B cell (primary cell): ENCODE results near the gene RHOT2. TPM values are rescaled to one million over a fixed set of nuclear protein-coding genes. Genes with fewer than 3 reads are reported as not detected.
A peak's percentile ranks its signal among the peaks of the same experiment; 100 is the strongest.

Experiments used
- ATAC-seq: fragments of 200-7000 bp; cut with Tn5 transposase; one replicate; pipeline ENCODE4 v1.10.0; 2021; ENCODE audit warnings: low read depth, mild to moderate bottlenecking, moderate number of reproducible peaks, moderate library complexity
- CTCF ChIA-PET: fragments of 350-600 bp; sonication (Branson Sonifier 250); formaldehyde crosslinking; loops from one replicate; lab custom pipeline; 2021; ENCODE audit warnings: antibody characterized with exemption, inconsistent platforms; lab: Charles Lee
- POLR2A ChIA-PET: fragments of 350-600 bp; sonication (Branson Sonifier 250); formaldehyde crosslinking; loops from one replicate; lab custom pipeline; 2021; ENCODE audit warnings: antibody characterized with exemption; lab: Charles Lee
- DNase-seq: peaks from one replicate; pipeline ENCODE4 v3.0.0; 2013
- H2AFZ ChIP-seq: 2 replicates; pipeline ENCODE4 v1.6.1; 2012; ENCODE audit warnings: mild to moderate bottlenecking, low read depth, low read length; ENCODE audit not compliant: insufficient read depth, poor library complexity, severe bottlenecking
- H3K27ac ChIP-seq, 2 donors: 1 replicate in 1 of 2; 2 replicates in 1 of 2; pipeline ENCODE4 v1.5.1; 2012 to 2013; ENCODE audit warnings: low read length in 2 of 2, mild to moderate bottlenecking in 2 of 2, moderate library complexity in 1 of 2
- H3K27me3 ChIP-seq, 4 experiments: fragments of 200-600 bp in 1 of 4; sonication (generic) in 1 of 4; replicated peaks in 1 of 4; 1 replicate in 2 of 4; 2 replicates in 2 of 4; pipeline versions ENCODE4 v1.6.1 to v1.7.0; 2013 to 2016; ENCODE audit warnings: low read length in 3 of 4, mild to moderate bottlenecking in 2 of 4, mixed read lengths in 1 of 4, moderate library complexity in 1 of 4; ENCODE audit not compliant: insufficient read depth in 4 of 4, control insufficient read depth in 3 of 4; ENCODE audit errors: control extremely low read depth in 1 of 4
- H3K36me3 ChIP-seq, 2 experiments: replicated peaks in 1 of 2; 1 replicate in 1 of 2; 2 replicates in 1 of 2; pipeline versions ENCODE4 v1.6.1 to v1.7.1; 2013; ENCODE audit warnings: low read length in 1 of 2; ENCODE audit not compliant: insufficient read depth in 2 of 2, control insufficient read depth in 1 of 2; ENCODE audit errors: control extremely low read depth in 1 of 2, extremely low read depth in 1 of 2
- H3K4me1 ChIP-seq, 2 donors: fragments of 200-600 bp in 1 of 2; sonication (generic) in 1 of 2; 1 replicate in 1 of 2; 2 replicates in 1 of 2; pipeline versions ENCODE4 v1.5.1 to v1.6.1; 2013 to 2017; ENCODE audit warnings: low read length in 2 of 2; ENCODE audit not compliant: control insufficient read depth in 2 of 2, insufficient read depth in 2 of 2
- H3K4me2 ChIP-seq: replicated peaks from 2 replicates; pipeline ENCODE3; 2012; ENCODE audit warnings: mild to moderate bottlenecking, low read depth, low read length; ENCODE audit not compliant: poor library complexity, severe bottlenecking
- H3K4me3 ChIP-seq, 5 experiments: fragments of 200-600 bp in 1 of 5; sonication (generic) in 1 of 5; 1 replicate in 3 of 5; 2 replicates in 2 of 5; pipeline versions ENCODE4 v1.5.1 to v1.7.0; 2011 to 2016; ENCODE audit warnings: low read length in 4 of 5, mild to moderate bottlenecking in 4 of 5, low read depth in 2 of 5, control low read depth in 1 of 5, moderate library complexity in 1 of 5; ENCODE audit not compliant: insufficient read depth in 1 of 5; ENCODE audit errors: control extremely low read depth in 1 of 5, extremely low read depth in 1 of 5
- H3K79me2 ChIP-seq: fragments of 200-600 bp; sonication (generic); one replicate; pipeline ENCODE4 v1.6.0; 2016; ENCODE audit warnings: low read length; ENCODE audit not compliant: control insufficient read depth, insufficient read depth
- H3K9ac ChIP-seq: fragments of 200-600 bp; sonication (generic); 2 replicates; pipeline ENCODE4 v1.6.1; 2017; ENCODE audit warnings: mild to moderate bottlenecking, low read length, moderate library complexity
- H3K9me3 ChIP-seq, 3 donors: one replicate each; pipeline versions ENCODE4 v1.6.1 to v1.7.1; 2013; ENCODE audit warnings: low read length in 2 of 3; ENCODE audit not compliant: control insufficient read depth in 2 of 3, insufficient read depth in 1 of 3; ENCODE audit errors: control extremely low read depth in 1 of 3
- H4K20me1 ChIP-seq: 2 replicates; pipeline ENCODE4 v1.6.0; 2012; ENCODE audit warnings: mild to moderate bottlenecking, low read length; ENCODE audit not compliant: insufficient read depth, control insufficient read depth, poor library complexity, severe bottlenecking
- H3K27ac Mint-ChIP-seq: one replicate; pipeline ENCODE4 v1.8.0; 2021; ENCODE audit warnings: mixed read lengths
- H3K27me3 Mint-ChIP-seq: one replicate; pipeline ENCODE4 v1.8.0; 2021; ENCODE audit warnings: mixed read lengths
- H3K4me1 Mint-ChIP-seq: one replicate; pipeline ENCODE4 v1.8.0; 2021; ENCODE audit warnings: mixed read lengths
- H3K4me3 Mint-ChIP-seq: one replicate; pipeline ENCODE4 v1.8.0; 2021; ENCODE audit warnings: mixed read lengths
- H3K9me3 Mint-ChIP-seq: one replicate; pipeline ENCODE4 v1.8.0; 2022; ENCODE audit warnings: mixed read lengths; ENCODE audit not compliant: insufficient read depth
- EZH2 ChIP-seq: IDR thresholded peaks from 2 replicates; pipeline ENCODE4 v1.6.1; 2012; ENCODE audit warnings: borderline replicate concordance, low read depth, mild to moderate bottlenecking, moderate library complexity, low read length; ENCODE audit not compliant: insufficient read depth, poor library complexity, severe bottlenecking
- WGBS: methylation state at CpG from one replicate; pipeline ENCODE4 v1.1.5; 2013; ENCODE audit warnings: missing lambda C conversion rate; ENCODE audit not compliant: insufficient coverage; 5-methylcytosine and 5-hydroxymethylcytosine counted together
- intact Hi-C: fragments of 100-400 bp; cut with micrococcal nuclease; formaldehyde crosslinking; loops from one replicate; pipeline ENCODE4 v1.10.0; 2022
- polyA plus RNA-seq: library from polyadenylated mRNA; depleted of rRNA; stranded (reverse); fragments of >200 nt; gene quantifications from 2 replicates; pipeline ENCODE4 v1.2.3, GENCODE V29; 2012
- total RNA-seq, 2 donors: library from RNA; stranded (reverse); fragments of 120-200 nt in 1 of 2; gene quantifications; 1 replicate in 1 of 2; 2 replicates in 1 of 2; pipeline versions ENCODE4 v1.2.3 to v1.2.4, GENCODE V29; 2013 to 2022
- TF ChIP-seq, protein P1 (sequence below): fragments of 200-600 bp; IDR thresholded peaks from one replicate; pipeline ENCODE4 v1.8.0; 2022; ENCODE audit warnings: antibody characterized with exemption, mild to moderate bottlenecking

The RHOT2 gene
- total and polyA plus RNA-seq, 2 donors (not counting 1 experiment from before 2014, with no cell fraction given), result 207 to 461 TPM

DNA sequence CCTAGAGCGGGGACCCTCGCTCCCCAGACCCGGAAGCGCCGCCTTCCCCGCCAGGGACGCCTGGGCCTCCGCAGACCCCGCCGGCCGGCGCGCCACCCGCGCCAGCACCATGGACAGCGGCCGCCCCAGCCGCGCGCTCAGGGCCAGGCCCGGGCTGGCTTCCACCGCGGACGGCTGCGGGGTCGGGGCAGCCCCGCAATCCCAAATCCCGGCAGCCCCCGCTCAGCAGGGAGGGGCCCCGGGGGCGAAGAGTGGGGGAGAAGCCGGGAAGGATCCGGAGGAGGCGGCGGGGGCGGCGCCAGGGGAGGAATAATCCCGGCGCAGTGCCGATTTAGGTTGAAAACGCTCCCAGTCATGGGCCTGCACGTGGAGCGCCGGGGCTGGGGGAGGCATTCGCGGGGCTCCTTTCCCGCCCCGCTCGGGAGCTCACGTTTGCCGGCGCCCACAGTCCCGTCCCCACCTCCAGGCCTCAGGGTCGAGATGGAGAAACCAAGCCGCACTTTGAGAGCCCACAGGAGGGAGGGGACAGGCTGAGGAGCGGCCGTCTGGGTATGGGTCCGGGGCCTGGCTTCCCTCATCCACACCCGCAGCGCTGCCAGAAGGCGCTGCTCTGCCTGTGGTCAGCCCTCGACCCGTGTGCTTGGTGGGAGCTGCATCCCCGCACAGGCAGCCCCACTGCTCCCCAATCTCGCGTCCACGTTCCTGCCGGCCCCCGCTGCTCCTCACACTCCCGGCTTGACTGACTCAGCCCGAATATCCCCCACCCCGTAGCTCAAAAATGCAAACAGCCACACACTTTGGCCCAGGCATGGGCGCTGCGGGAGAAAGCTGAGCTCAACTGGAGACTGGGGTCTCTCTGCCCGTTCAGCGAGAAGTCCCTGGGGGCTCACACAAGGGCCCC, 33.0 kb downstream of the RHOT2 start:
- Mint-ChIP-seq H3K27me3 (peaks cover 26% of the 10 kb centered on the region), H3K9me3 (no peaks in the 10 kb centered on the region), H3K27ac (no peak overlapping the region), H3K4me1 (no peaks in the 10 kb centered on the region), H3K4me3 (no peak overlapping the region)
- Histone ChIP-seq H3K9ac (no peak overlapping the region), H3K4me3 (no peak overlapping the region), H3K27me3 (peaks cover 0 to 72% (median 31%) of the 10 kb centered on the region in 4 experiments), H2AFZ (no peak overlapping the region), H3K4me1 (peaks cover 18 to 20% of the 10 kb centered on the region in 2 donors), H3K27ac (no peak overlapping the region), H3K4me2 (peak overlapping the region; percentile 30), H3K79me2 (no peaks in the 10 kb centered on the region), H3K9me3 (peaks cover 0 to 31% (median 0%) of the 10 kb centered on the region in 3 donors), H4K20me1 (no peaks in the 10 kb centered on the region), H3K36me3 (no peaks in the 10 kb centered on the region)
- no peak for ATAC-seq
- 7% methylated on average over 76 of the region's 76 CpGs for WGBS
- peak; percentile 59 for DNase-seq
- POLR2A ChIA-PET, result no interaction called here
- CTCF ChIA-PET, result interaction anchor here (1.2 kb wide), 1 partner anchor 12 kb away, joined by 3 read pairs; no protein-coding TSS in a partner anchor
- no peak for TF ChIP-seq EZH2
- TF ChIP-seq, protein P1, sequence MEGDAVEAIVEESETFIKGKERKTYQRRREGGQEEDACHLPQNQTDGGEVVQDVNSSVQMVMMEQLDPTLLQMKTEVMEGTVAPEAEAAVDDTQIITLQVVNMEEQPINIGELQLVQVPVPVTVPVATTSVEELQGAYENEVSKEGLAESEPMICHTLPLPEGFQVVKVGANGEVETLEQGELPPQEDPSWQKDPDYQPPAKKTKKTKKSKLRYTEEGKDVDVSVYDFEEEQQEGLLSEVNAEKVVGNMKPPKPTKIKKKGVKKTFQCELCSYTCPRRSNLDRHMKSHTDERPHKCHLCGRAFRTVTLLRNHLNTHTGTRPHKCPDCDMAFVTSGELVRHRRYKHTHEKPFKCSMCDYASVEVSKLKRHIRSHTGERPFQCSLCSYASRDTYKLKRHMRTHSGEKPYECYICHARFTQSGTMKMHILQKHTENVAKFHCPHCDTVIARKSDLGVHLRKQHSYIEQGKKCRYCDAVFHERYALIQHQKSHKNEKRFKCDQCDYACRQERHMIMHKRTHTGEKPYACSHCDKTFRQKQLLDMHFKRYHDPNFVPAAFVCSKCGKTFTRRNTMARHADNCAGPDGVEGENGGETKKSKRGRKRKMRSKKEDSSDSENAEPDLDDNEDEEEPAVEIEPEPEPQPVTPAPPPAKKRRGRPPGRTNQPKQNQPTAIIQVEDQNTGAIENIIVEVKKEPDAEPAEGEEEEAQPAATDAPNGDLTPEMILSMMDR, result no peak
- intact Hi-C loops, result no loop called here

DNA sequence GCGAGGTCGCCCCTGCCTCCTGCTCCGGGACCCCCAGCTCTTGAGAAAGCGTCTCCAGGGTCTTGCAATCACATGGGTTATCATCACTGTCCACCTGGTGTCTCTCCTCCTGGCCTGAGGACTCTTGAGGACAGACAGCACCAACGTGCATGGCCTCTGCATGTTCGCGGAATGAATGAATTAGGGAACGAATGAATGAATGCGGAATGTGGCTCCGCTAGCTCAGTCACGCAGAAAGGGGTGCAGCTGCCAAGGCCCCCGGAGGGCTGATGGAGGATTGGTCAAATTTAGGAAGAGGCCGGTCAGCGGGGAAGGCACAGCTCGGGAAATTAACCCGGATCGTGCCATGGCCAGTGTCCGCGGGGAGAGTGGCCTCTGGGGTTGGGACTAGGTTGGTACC, 34.4 kb downstream of the RHOT2 start:
- 89% methylated on average over 19 of the region's 19 CpGs for WGBS
- Histone ChIP-seq H3K4me1 (peaks cover 18 to 24% of the 10 kb centered on the region in 2 donors), H3K27me3 (peaks cover 0 to 74% (median 36%) of the 10 kb centered on the region in 4 experiments), H3K9ac (no peak overlapping the region), H3K4me3 (no peak overlapping the region), H3K36me3 (no peaks in the 10 kb centered on the region), H3K4me2 (no peak overlapping the region), H4K20me1 (no peaks in the 10 kb centered on the region), H3K79me2 (no peaks in the 10 kb centered on the region), H3K9me3 (peaks cover 0 to 40% (median 0%) of the 10 kb centered on the region in 3 donors), H2AFZ (no peak overlapping the region), H3K27ac (no peak overlapping the region)
- Mint-ChIP-seq H3K4me3 (no peak overlapping the region), H3K27me3 (peaks cover 21% of the 10 kb centered on the region), H3K9me3 (no peaks in the 10 kb centered on the region), H3K4me1 (no peaks in the 10 kb centered on the region), H3K27ac (no peak overlapping the region)
- DNase-seq, result no peak
- no peak for ATAC-seq
- ChIA-PET CTCF (interaction anchor here (1.2 kb wide), 1 partner anchor 10 kb away, joined by 3 read pairs; no protein-coding TSS in a partner anchor), POLR2A (no interaction called here)
- intact Hi-C loops, result no loop called here
- TF ChIP-seq, protein P1, result no peak
- no peak for TF ChIP-seq EZH2
